ENCODE results near the gene UGGT2.
"Not testable (repeated sequence)": the region's sequence is repeated elsewhere in the genome, so short reads cannot be mapped to it uniquely, and the experiment has no call there.

UGGT2 gene

DNA sequence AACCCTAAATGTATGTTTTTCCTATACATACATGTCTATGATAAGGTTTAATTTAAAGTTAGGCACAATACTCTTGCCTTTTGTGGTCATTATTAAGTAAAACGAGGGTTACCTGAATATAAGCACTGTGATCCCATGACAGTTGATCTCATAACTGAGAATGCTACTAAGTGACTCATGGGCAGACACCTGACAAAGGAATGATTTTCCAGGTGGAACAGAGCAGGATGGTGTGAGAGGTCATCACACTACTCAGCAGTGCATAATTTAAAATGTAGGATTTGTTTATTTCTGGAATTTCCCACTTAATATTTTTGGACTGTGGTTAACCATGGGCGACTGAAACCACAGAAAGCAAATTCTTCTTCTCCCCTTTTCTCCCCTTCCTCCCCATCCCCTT is 178.9 kb downstream of the UGGT2 start:
- no peak for DNase-seq (ENCODE audit: low read depth, low spot score)
- no peak overlapping the region for H3K4me3 ChIP-seq (ENCODE audit: low read depth, low read length)
- no peak for TF ChIP-seq CTCF (IDR thresholded peaks at IDR 0.05; ENCODE audit: low read depth, low read length)
- in situ Hi-C loops (cut with HindIII; ENCODE audit: low sequenced_read_pairs) = no loop called here

- DNase-seq (ENCODE audit: low read depth, low spot score) = no peak
- in situ Hi-C loops (cut with HindIII; ENCODE audit: low sequenced_read_pairs) = no loop called here
- no peak overlapping the region for H3K4me3 ChIP-seq (ENCODE audit: low read depth, low read length)
- TF ChIP-seq CTCF (IDR thresholded peaks at IDR 0.05; ENCODE audit: low read depth, low read length) = no peak
Measured at GRCh38 chr13:95870421-95870820, 182.8 kb downstream of the UGGT2 start.

- in situ Hi-C loops (cut with HindIII; ENCODE audit: low sequenced_read_pairs) = no loop called here
- no peak for DNase-seq (ENCODE audit: low read depth, low spot score)
- TF ChIP-seq CTCF (IDR thresholded peaks at IDR 0.05; ENCODE audit: low read depth, low read length) = no peak
- H3K4me3 ChIP-seq (ENCODE audit: low read depth, low read length) = no peak overlapping the region
Measured at GRCh38 chr13:95865080-95865615, 188.1 kb downstream of the UGGT2 start.

GRCh38 chr13:95862408-95862807 is 190.8 kb downstream of the UGGT2 start:
- TF ChIP-seq CTCF (IDR thresholded peaks at IDR 0.05; ENCODE audit: low read depth, low read length) = no peak
- no peak overlapping the region for H3K4me3 ChIP-seq (ENCODE audit: low read depth, low read length)
- in situ Hi-C loops (cut with HindIII; ENCODE audit: low sequenced_read_pairs) = no loop called here
- DNase-seq (ENCODE audit: low read depth, low spot score) = no peak

- TF ChIP-seq CTCF (IDR thresholded peaks at IDR 0.05; ENCODE audit: low read depth, low read length) = no peak
- in situ Hi-C loops (cut with HindIII; ENCODE audit: low sequenced_read_pairs) = no loop called here
- no peak for DNase-seq (ENCODE audit: low read depth, low spot score)
- H3K4me3 ChIP-seq (ENCODE audit: low read depth, low read length) = no peak overlapping the region
Measured at GRCh38 chr13:95861296-95861695, 191.9 kb downstream of the UGGT2 start.

- in situ Hi-C loops (cut with HindIII; ENCODE audit: low sequenced_read_pairs) = no loop called here
- peak; percentile 64 for DNase-seq (ENCODE audit: low read depth, low spot score)
- H3K4me3 ChIP-seq (ENCODE audit: low read depth, low read length) = no peak overlapping the region
- no peak for TF ChIP-seq CTCF (IDR thresholded peaks at IDR 0.05; ENCODE audit: low read depth, low read length)
Measured at GRCh38 chr13:95858286-95859075, 194.7 kb downstream of the UGGT2 start.

GRCh38 chr13:95845656-95846055 is 207.5 kb downstream of the UGGT2 start:
- H3K4me3 ChIP-seq (ENCODE audit: low read depth, low read length); in situ Hi-C loops (cut with HindIII; ENCODE audit: low sequenced_read_pairs); DNase-seq (ENCODE audit: low read depth, low spot score): not testable (repeated sequence)

Measured in astrocyte of the spinal cord (primary cell).